Choroid plexus epithelial cell (primary cell): ENCODE results near the gene ZNF709.
A peak's percentile ranks its signal among the peaks of the same experiment; 100 is the strongest.

Experiments
- DNase-seq: peaks from one replicate; pipeline ENCODE4 v3.0.0-alpha.2; 2010; ENCODE audit warnings: low read depth
- H3K4me3 ChIP-seq: 2 replicates; pipeline ENCODE4 v1.5.1; 2011; ENCODE audit warnings: low read depth, mild to moderate bottlenecking, control low read depth, low read length, moderate library complexity
- TF ChIP-seq, protein P1 (sequence below): conservative IDR thresholded peaks from 2 replicates; pipeline ENCODE4 v1.5.1; 2011; ENCODE audit warnings: low read depth, mild to moderate bottlenecking, control low read depth, inconsistent platforms, low read length, moderate library complexity

Gene ZNF709

DNA sequence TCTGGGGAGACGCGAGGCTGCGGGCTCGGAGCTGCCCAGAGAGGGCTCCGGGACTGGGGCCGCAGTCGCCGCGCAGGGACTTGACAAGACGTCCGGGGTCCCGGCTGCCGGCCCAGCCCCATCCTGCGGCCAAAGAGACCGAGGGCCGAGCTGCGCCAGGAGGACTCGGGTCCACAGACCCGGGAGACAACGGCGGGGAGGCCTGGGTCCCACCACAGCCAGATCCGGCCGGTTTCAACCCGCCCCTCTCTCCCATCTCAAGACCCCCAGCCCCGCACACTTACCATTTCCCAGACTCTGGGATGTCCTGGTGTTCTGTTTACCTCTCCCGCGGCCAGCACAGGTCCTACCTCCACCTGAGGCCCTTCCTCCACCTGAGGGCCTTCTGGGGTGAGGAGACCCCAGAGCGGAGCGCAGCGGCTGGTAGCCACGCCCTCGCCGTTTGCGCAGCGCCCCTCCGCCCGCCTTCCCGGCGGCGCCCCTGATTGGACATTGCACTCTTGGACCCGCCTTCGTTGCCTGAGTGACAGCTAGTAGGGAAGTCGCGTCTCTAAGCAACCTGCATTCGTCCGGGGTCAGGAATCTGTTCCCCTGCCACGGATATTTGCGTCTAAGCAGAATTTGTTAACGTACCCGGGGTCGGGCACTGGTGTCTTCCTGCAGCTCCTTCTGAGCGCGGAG, at the start of gene ZNF709:
Gene ZNF709, minus strand, starts transcription at position 446 of the 681 bp plus-strand sequence. Its CDS starts 159 bp downstream, at position 287.
- DNase-seq, result peak; percentile 83
- TF ChIP-seq, protein P1, sequence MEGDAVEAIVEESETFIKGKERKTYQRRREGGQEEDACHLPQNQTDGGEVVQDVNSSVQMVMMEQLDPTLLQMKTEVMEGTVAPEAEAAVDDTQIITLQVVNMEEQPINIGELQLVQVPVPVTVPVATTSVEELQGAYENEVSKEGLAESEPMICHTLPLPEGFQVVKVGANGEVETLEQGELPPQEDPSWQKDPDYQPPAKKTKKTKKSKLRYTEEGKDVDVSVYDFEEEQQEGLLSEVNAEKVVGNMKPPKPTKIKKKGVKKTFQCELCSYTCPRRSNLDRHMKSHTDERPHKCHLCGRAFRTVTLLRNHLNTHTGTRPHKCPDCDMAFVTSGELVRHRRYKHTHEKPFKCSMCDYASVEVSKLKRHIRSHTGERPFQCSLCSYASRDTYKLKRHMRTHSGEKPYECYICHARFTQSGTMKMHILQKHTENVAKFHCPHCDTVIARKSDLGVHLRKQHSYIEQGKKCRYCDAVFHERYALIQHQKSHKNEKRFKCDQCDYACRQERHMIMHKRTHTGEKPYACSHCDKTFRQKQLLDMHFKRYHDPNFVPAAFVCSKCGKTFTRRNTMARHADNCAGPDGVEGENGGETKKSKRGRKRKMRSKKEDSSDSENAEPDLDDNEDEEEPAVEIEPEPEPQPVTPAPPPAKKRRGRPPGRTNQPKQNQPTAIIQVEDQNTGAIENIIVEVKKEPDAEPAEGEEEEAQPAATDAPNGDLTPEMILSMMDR, result no peak
- peak within 1 kb of the TSS; percentile 80 for H3K4me3 ChIP-seq

DNA sequence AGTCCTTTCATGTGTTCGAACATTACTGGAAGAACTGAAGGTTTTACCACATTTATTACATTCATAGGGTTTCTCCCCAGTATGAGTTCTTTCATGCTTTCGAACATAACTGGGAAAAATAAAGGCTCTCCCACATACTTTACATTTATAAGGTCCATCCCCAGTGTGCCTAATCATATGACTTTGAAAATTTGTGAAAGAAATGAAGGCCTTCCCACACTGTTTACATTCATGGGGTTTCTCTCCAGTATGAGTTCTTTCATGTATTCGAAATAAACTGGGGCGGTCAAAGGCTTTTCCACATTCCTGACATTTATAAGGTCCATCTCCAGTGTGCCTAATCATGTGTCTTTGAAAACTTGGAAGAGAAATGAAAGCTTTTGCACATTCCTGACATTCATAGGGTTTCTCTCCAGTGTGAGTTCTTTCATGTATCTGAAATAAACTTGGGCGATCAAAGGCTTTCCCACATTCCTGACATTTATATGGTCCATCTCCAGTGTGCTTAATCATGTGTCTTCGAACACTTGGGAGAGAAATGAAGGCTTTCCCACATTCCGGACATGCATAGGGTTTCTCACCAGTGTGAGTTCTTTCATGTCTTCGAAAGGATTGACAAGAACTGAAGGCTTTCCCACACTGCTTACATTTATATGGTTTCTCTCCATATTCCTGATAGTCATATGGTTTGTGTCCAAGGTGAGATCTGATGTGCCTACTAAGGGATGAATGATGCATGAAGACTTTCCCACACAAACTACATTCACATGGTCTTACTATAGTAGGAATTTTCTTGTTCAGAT, 42.6 kb upstream of the ZNF709 start:
- TF ChIP-seq, protein P1, result no peak
- no peak overlapping the region for H3K4me3 ChIP-seq
- DNase-seq, result peak; percentile 60

DNA sequence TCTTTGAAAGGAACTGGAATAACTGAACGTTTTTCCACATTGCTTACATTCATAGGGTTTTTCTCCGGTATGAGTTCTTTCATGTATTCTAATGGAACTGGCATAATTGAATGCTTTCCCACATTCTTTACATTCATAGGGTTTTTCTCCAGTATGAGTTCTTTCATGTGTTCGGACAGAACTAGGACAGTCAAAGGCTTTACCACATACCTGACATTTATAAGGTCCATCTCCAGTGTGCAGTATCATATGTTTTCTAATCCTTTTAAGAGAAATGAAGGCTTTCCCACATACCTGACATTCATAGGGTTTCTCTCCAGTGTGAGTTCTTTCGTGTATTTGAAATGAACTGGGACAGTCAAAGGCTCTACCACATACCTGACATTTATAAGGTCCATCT, 41.9 kb upstream of the ZNF709 start:
- TF ChIP-seq, protein P1, result no peak
- H3K4me3 ChIP-seq, result no peak overlapping the region
- DNase-seq, result no peak

DNA sequence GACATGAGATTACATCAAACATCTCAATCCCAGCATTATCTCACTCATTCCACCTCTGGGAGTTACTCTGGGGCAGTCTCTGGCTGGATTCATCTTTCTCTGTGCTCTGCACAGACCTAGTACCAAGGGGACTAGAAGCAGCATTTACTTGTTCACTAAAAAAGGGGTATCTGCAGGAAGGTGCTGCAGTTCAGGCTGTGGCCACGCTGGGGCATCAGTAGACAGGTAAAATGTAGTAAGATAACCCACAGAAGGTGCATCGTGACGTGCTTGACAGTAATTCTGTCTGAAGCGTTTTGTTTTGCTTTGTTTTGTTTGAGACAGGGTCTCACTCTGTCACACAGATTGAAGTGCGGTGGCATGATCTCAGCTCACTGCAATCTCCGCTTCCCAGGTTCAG, 37.4 kb upstream of the ZNF709 start:
- H3K4me3 ChIP-seq, result no peak overlapping the region
- TF ChIP-seq, protein P1, result no peak
- DNase-seq, result no peak

DNA sequence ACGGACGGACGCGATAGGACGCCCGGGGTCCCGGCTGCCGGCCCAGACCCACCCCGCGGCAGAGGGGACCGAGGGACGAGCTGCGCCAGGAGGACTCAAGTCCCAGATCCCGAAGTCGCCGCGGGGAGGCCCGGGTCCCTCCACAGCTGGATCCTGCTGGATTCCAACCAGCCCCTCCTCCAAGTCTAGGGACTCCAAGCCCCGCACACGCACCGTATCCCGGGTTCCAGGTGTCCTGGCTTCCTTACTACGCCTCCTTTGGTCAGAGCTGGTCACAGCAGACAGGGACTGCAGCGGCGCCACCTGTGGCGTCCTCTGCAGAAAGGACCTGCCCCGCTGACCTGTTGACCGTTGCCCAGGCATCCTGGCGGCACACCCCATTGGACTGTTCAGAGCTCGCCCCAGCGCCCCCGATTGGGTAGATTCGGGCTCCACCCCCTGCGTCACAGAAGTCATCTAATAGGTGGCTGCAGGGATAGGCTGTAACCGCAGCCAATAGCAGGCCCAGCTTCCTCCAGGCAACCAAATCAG, 29.0 kb upstream of the ZNF709 start:
- no peak for DNase-seq
- TF ChIP-seq, protein P1, result no peak
- H3K4me3 ChIP-seq, result no peak overlapping the region

DNA sequence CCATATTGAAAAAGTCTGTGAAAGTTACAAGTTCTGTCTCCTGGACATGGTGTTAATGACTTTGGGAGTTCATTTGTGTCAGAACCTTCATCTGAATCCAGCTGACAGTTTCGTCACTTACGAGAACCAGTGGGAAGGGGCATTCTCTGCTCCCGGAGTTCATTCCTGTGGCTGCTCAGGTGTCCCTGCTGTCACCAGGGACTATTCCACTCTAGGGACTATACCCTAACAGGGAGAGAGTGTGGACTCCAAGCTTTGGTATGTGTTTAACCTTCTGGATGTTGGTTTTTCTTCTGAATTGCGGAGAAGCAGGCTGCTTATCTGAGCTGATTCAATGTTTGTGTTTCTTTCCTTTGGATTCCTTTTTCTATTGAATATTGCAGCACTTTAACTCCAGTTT, 12.4 kb upstream of the ZNF709 start:
- DNase-seq, result peak; percentile 11
- TF ChIP-seq, protein P1, result no peak
- H3K4me3 ChIP-seq, result no peak overlapping the region
